HepG2 (cell line): ENCODE results near the gene FCN3. TPM values are rescaled to one million over a fixed set of nuclear protein-coding genes. Genes with fewer than 3 reads are reported as not detected.
A peak's percentile ranks its signal among the peaks of the same experiment; 100 is the strongest.

Source experiments
- ARID3A ChIP-seq: IDR thresholded peaks from 2 replicates; pipeline ENCODE4 v1.6.1; 2012; ENCODE audit warnings: low read depth, low read length, improper control_type of control experiment
- CHCHD3 ChIP-seq: sonication (generic); formaldehyde crosslinking; IDR thresholded peaks from 2 replicates; pipeline ENCODE4 v1.8.0; 2022; ENCODE audit warnings: mild to moderate bottlenecking, missing genetic modification reagents, moderate library complexity
- E2F5 ChIP-seq: sonication (generic); formaldehyde crosslinking; conservative IDR thresholded peaks from 2 replicates; pipeline ENCODE4 v1.4.0; 2020; ENCODE audit warnings: missing genetic modification reagents
- ETV5 ChIP-seq: IDR thresholded peaks from 2 replicates; pipeline ENCODE4 v1.6.1; 2018; ENCODE audit warnings: missing biosample characterization, missing genetic modification reagents, inconsistent platforms, borderline replicate concordance
- HIC2 ChIP-seq: sonication (generic); formaldehyde crosslinking; IDR thresholded peaks from 2 replicates; pipeline ENCODE4 v1.9.0; 2022; ENCODE audit warnings: low read depth, missing genetic modification reagents
- HNRNPK ChIP-seq: fragments of 200-400 bp; formaldehyde crosslinking; IDR thresholded peaks from 2 replicates; pipeline ENCODE4 v1.6.1; 2018; ENCODE audit warnings: low read length, low read depth, moderate library complexity, mild to moderate bottlenecking; ENCODE audit not compliant: poor library complexity, severe bottlenecking
- IKZF4 ChIP-seq: sonication (generic); formaldehyde crosslinking; IDR thresholded peaks from 2 replicates; pipeline ENCODE4 v1.5.1; 2020; ENCODE audit warnings: borderline replicate concordance, mild to moderate bottlenecking, low read depth, missing genetic modification reagents; ENCODE audit errors: not compliant biosample characterization
- JARID2 ChIP-seq: sonication (generic); formaldehyde crosslinking; IDR thresholded peaks from 2 replicates; pipeline ENCODE4 v1.8.1; 2023; ENCODE audit warnings: missing genetic modification reagents, inconsistent platforms; ENCODE audit not compliant: insufficient replicate concordance
- LBX2 ChIP-seq: sonication (generic); formaldehyde crosslinking; IDR thresholded peaks from 2 replicates; pipeline ENCODE4 v1.5.0; 2020; ENCODE audit warnings: missing genetic modification reagents, mild to moderate bottlenecking, borderline replicate concordance
- MEIS1 ChIP-seq: sonication (generic); formaldehyde crosslinking; IDR thresholded peaks from 2 replicates; pipeline ENCODE4 v1.9.0; 2021; ENCODE audit warnings: mild to moderate bottlenecking, missing genetic modification reagents, moderate library complexity, borderline replicate concordance
- MXD4 ChIP-seq: IDR thresholded peaks from 2 replicates; pipeline ENCODE4 v1.6.1; 2016; ENCODE audit warnings: mild to moderate bottlenecking, missing biosample characterization, missing genetic modification reagents
- NFRKB ChIP-seq: fragments of 450-650 bp; IDR thresholded peaks from 2 replicates; pipeline ENCODE4 v1.6.1; 2017
- NR0B2 ChIP-seq: sonication (generic); formaldehyde crosslinking; IDR thresholded peaks from 2 replicates; pipeline ENCODE4 v1.4.0; 2020; ENCODE audit warnings: mild to moderate bottlenecking, missing genetic modification reagents
- PHF8 ChIP-seq: sonication (generic); formaldehyde crosslinking; IDR thresholded peaks from 2 replicates; pipeline ENCODE4 v1.5.0; 2020; ENCODE audit warnings: missing genetic modification reagents
- RFX5 ChIP-seq: IDR thresholded peaks from 2 replicates; pipeline ENCODE4 v1.6.1; 2011; ENCODE audit warnings: low read depth, low read length, improper control_type of control experiment
- SNAPC5 ChIP-seq: sonication (generic); formaldehyde crosslinking; IDR thresholded peaks from 2 replicates; pipeline ENCODE4 v1.8.1; 2023; ENCODE audit warnings: mild to moderate bottlenecking, missing genetic modification reagents, borderline replicate concordance
- SOX13 ChIP-seq, 3 experiments: fragments of 450-650 bp in 1 of 3; sonication (generic) in 1 of 3; formaldehyde crosslinking in 1 of 3; IDR thresholded peaks in 2 of 3; conservative IDR thresholded peaks in 1 of 3; 2 replicates each; pipeline versions ENCODE4 v1.5.0 to v1.6.1; 2016 to 2020; ENCODE audit warnings: antibody characterized with exemption in 1 of 3, mild to moderate bottlenecking in 1 of 3, missing compliant biosample characterization in 1 of 3, missing genetic modification reagents in 1 of 3, moderate library complexity in 1 of 3
- THYN1 ChIP-seq: sonication (generic); formaldehyde crosslinking; IDR thresholded peaks from 2 replicates; pipeline ENCODE4 v1.8.1; 2023; ENCODE audit warnings: low read depth, mild to moderate bottlenecking, moderate library complexity, missing genetic modification reagents, borderline replicate concordance
- ZFX ChIP-seq: sonication (generic); formaldehyde crosslinking; IDR thresholded peaks from 2 replicates; pipeline ENCODE4 v1.4.0; 2020; ENCODE audit warnings: mild to moderate bottlenecking, low read depth, missing genetic modification reagents, moderate library complexity
- ZFY ChIP-seq: sonication (generic); formaldehyde crosslinking; IDR thresholded peaks from 2 replicates; pipeline ENCODE4 v1.4.0; 2020; ENCODE audit warnings: missing genetic modification reagents
- ZNF382 ChIP-seq: sonication (generic); formaldehyde crosslinking; IDR thresholded peaks from 2 replicates; pipeline ENCODE4 v1.5.0; 2020; ENCODE audit warnings: missing genetic modification reagents, mild to moderate bottlenecking, borderline replicate concordance
- ZNF556 ChIP-seq: sonication (generic); formaldehyde crosslinking; IDR thresholded peaks from 2 replicates; pipeline ENCODE4 v1.4.0; 2020; ENCODE audit warnings: mild to moderate bottlenecking, missing genetic modification reagents, borderline replicate concordance
- polyA plus RNA-seq, 8 experiments: library from polyadenylated mRNA; depleted of rRNA in 3 of 8; stranded (reverse) in 7 of 8; unstranded in 1 of 8; fragments of >200 nt; fragmentation: Illumina TruSeq in 4 of 8; extraction: Trizol in 4 of 8; gene quantifications; 2 replicates each; pipeline versions ENCODE4 v1.2.1 to v1.2.3, GENCODE V29; 2011 to 2016; ENCODE audit warnings: low read depth in 4 of 8, missing spikeins in 1 of 8, mixed read lengths in 1 of 8; ENCODE audit not compliant: insufficient read depth in 1 of 8
- total RNA-seq, 5 experiments: library from RNA; depleted of rRNA; stranded (reverse); fragments of >200 nt; fragmentation: Illumina TruSeq; extraction: Trizol; gene quantifications; 2 replicates each; pipeline ENCODE4 v1.2.3, GENCODE V29; 2016; ENCODE audit warnings: low read depth in 1 of 5

FCN3 gene
- total and polyA plus RNA-seq, 2 of the 13 experiments (the other 11 are each of a cell fraction or from before 2014, with no cell fraction given) = not detected

- TF ChIP-seq SNAPC5 (CRISPR knock-in tag) = no peak
- no peak for TF ChIP-seq MEIS1 (CRISPR knock-in tag)
- TF ChIP-seq SOX13 (IDR thresholded peaks at IDR 0.05) = no peak
- TF ChIP-seq SOX13 (CRISPR knock-in tag; conservative IDR thresholded peaks at IDR 0.05 in 1 of 2, IDR thresholded peaks at IDR 0.05 in 1 of 2) = peak in 1 of 2 experiments; percentile 5; a peak in 1 of 4 replicates
- no peak for TF ChIP-seq LBX2 (CRISPR knock-in tag)
- TF ChIP-seq E2F5 = no peak
- peak; percentile 47; the same call in 1 of the 2 replicates for TF ChIP-seq ZFY (CRISPR knock-in tag)
- TF ChIP-seq HIC2 (CRISPR knock-in tag) = no peak
- no peak for TF ChIP-seq IKZF4
- TF ChIP-seq ZFX (CRISPR knock-in tag) = 0 out of 2 replicates have a peak, but pooled peaks have one; percentile 24
- TF ChIP-seq ZNF556 (CRISPR knock-in tag) = no peak
- no peak for TF ChIP-seq MXD4 (CRISPR knock-in tag)
- TF ChIP-seq HNRNPK = peak; percentile 22
- no peak for TF ChIP-seq THYN1 (CRISPR knock-in tag)
- no peak for TF ChIP-seq ZNF382
- TF ChIP-seq JARID2 (CRISPR knock-in tag) = no peak
- TF ChIP-seq ETV5 = no peak
- TF ChIP-seq RFX5 = no peak
- no peak for TF ChIP-seq CHCHD3 (CRISPR knock-in tag)
- TF ChIP-seq NR0B2 (CRISPR knock-in tag) = no peak
- no peak for TF ChIP-seq PHF8 (CRISPR knock-in tag)
- no peak for TF ChIP-seq NFRKB
- TF ChIP-seq ARID3A = no peak
These were observed 23.7 kb downstream of the FCN3 start (continued) for GRCh38 chr1:27350663-27351540.
